Activated naive CD4-positive, alpha-beta T cell treated with anti-CD3 and anti-CD28 coated beads, Interleukin-2, amount 50 U/mL, for 24 hours (primary cell): ENCODE results near the gene ELOA2.
"Not testable (repeated sequence)": the region's sequence is repeated elsewhere in the genome, so short reads cannot be mapped to it uniquely, and the experiment has no call there.

Source experiments
- H3K27ac Mint-ChIP-seq: one replicate; pipeline ENCODE4 v1.8.0; 2021; ENCODE audit warnings: mild to moderate bottlenecking, mixed read lengths
- H3K27me3 Mint-ChIP-seq: one replicate; pipeline ENCODE4 v1.8.0; 2021; ENCODE audit warnings: mixed read lengths
- H3K36me3 Mint-ChIP-seq: one replicate; pipeline ENCODE4 v1.8.0; 2021; ENCODE audit warnings: mixed read lengths
- H3K4me1 Mint-ChIP-seq: one replicate; pipeline ENCODE4 v1.8.0; 2021; ENCODE audit warnings: mixed read lengths
- H3K4me3 Mint-ChIP-seq: one replicate; pipeline ENCODE4 v1.8.0; 2021; ENCODE audit warnings: mild to moderate bottlenecking, mixed read lengths
- H3K9me3 Mint-ChIP-seq: one replicate; pipeline ENCODE4 v1.8.0; 2021; ENCODE audit warnings: mixed read lengths

ELOA2 gene, protein sequence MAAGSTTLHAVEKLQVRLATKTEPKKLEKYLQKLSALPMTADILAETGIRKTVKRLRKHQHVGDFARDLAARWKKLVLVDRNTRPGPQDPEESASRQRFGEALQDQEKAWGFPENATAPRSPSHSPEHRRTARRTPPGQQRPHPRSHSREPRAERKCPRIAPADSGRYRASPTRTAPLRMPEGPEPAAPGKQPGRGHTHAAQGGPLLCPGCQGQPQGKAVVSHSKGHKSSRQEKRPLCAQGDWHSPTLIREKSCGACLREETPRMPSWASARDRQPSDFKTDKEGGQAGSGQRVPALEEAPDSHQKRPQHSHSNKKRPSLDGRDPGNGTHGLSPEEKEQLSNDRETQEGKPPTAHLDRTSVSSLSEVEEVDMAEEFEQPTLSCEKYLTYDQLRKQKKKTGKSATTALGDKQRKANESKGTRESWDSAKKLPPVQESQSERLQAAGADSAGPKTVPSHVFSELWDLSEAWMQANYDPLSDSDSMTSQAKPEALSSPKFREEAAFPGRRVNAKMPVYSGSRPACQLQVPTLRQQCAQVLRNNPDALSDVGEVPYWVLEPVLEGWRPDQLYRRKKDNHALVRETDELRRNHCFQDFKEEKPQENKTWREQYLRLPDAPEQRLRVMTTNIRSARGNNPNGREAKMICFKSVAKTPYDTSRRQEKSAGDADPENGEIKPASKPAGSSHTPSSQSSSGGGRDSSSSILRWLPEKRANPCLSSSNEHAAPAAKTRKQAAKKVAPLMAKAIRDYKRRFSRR

DNA sequence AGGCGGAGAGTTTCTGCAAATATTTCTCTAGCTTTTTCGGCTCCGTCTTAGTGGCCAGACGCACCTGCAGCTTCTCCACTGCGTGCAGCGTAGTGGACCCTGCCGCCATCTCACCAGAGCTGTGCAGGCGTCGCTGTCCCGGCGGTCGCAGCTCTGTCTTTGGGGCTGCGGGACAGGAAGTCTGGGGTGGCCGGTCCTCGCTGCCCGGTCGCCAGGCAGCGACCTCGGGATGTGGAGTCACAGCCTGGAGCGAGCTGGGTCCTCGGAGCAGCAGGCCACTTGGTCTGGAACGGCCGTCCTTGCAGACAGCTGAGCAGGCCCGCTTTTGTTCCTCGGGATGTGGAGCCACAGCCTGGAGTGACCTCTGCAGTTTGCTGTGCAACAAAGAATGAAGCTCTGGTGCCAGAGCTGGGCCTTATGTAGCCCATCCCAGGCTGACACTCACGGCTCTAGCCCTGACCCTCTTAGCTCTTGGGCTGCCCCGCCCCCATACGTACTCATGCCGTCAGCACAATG is at the start of gene ELOA2:
Gene ELOA2, minus strand, starts transcription at position 466 of the 516 bp plus-strand sequence. Its CDS starts 357 bp downstream, at position 109.
- Mint-ChIP-seq H3K27me3 (peaks cover 6% of the 10 kb centered on the region), H3K4me3 (no peak within 1 kb of the TSS), H3K36me3 (peaks cover 1% of the 10 kb centered on the region), H3K9me3 (no peaks in the 10 kb centered on the region), H3K4me1 (no peaks in the 10 kb centered on the region), H3K27ac (no peak within 1 kb of the TSS)

- Mint-ChIP-seq H3K27me3 (no peaks in the 10 kb centered on the region), H3K4me3 (no peak overlapping the region), H3K27ac (no peak overlapping the region), H3K9me3 (no peaks in the 10 kb centered on the region), H3K4me1 (no peaks in the 10 kb centered on the region), H3K36me3 (no peaks in the 10 kb centered on the region)
These were observed 46.2 kb upstream of the ELOA2 start for GRCh38 chr18:47081578-47081977.

GRCh38 chr18:47080872-47081271 is 45.5 kb upstream of the ELOA2 start:
- H3K9me3 Mint-ChIP-seq, result no peaks in the 10 kb centered on the region
- no peak overlapping the region for H3K4me3 Mint-ChIP-seq
- no peaks in the 10 kb centered on the region for H3K4me1 Mint-ChIP-seq
- H3K27ac Mint-ChIP-seq, result no peak overlapping the region
- no peaks in the 10 kb centered on the region for H3K27me3 Mint-ChIP-seq
- no peaks in the 10 kb centered on the region for H3K36me3 Mint-ChIP-seq

DNA sequence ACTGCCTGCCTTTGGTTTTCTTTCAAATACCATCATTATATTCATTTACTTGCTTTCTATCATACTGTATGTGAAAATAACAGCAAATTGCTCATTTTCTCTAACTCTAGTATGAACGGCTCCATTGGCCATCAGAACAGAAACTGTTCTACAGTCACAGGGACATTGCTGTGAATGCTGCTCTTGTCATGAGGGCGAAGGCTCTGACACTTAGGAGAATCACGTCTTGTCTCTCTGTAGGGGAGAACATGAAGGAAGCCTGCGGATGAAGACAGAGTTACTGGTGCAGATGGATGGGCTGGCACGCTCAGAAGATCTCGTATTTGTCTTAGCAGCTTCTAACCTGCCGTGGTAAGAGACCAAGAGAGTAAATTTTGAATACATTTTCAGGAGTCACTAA is 41.7 kb upstream of the ELOA2 start:
- H3K4me3 Mint-ChIP-seq, result no peak overlapping the region
- H3K27me3 Mint-ChIP-seq, result peaks cover 4% of the 10 kb centered on the region
- H3K36me3 Mint-ChIP-seq, result no peaks in the 10 kb centered on the region
- H3K27ac Mint-ChIP-seq, result no peak overlapping the region
- H3K4me1 Mint-ChIP-seq, result no peaks in the 10 kb centered on the region
- H3K9me3 Mint-ChIP-seq, result no peaks in the 10 kb centered on the region

DNA sequence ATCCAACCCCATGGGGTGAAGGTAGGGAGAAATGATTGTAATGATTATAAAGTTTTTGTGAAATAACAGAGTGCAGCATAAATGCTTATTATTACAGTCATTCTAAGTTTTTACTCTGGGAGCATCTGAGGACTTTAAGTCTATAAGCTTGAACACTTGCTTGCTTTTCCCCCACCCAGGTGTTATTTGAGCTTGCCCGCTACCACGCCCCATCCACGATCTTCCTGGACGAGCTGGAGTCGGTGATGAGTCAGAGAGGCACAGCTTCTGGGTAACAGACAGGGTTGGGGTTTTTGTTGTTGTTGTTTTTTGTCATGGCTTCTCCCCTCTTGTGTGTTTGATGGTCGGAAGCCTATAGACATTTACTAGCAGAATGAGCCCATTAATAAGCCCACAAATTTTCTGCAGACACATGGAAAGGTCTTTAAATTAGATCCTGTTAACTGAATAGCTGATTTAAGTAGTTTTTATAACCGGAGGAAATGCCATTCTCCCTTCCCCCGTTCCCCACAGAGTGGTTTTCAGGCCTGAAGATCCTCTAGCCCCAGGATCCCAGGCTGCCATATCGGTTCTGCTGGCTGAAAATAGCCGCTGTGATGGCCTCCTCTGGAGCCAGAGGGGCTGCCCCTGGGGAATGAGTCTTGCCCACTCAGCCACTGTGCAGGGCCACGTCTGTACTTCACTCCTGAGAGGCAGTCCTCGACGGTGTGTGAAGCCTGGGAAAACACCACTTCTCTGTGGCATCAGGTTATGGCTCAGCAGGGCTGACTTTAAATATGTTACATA is 39.9 kb upstream of the ELOA2 start:
- no peaks in the 10 kb centered on the region for H3K36me3 Mint-ChIP-seq
- no peak overlapping the region for H3K4me3 Mint-ChIP-seq
- H3K27ac Mint-ChIP-seq, result no peak overlapping the region
- no peaks in the 10 kb centered on the region for H3K9me3 Mint-ChIP-seq
- H3K27me3 Mint-ChIP-seq, result peaks cover 6% of the 10 kb centered on the region
- no peaks in the 10 kb centered on the region for H3K4me1 Mint-ChIP-seq

DNA sequence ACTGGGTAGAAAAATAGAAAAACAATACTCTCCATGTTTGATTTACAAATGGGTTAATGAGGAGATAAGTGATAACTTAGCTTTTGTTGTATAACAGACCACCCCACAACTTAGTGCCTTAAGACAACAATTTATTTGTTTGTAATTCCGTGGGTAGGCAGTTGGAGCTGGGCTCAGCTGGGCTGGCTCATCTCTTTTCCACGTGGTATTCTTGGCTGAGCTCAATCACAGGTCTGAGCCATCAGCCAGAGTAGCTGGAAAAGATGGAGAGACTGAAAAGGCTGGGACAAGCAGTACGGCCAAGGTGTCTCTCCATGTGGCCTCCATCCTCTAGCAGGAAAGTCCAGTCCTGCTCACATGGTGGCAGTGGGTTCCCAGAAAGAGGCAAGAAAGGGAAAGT is 32.2 kb upstream of the ELOA2 start:
- H3K27me3 Mint-ChIP-seq, result peaks cover 6% of the 10 kb centered on the region
- no peak overlapping the region for H3K4me3 Mint-ChIP-seq
- no peaks in the 10 kb centered on the region for H3K9me3 Mint-ChIP-seq
- no peaks in the 10 kb centered on the region for H3K4me1 Mint-ChIP-seq
- no peak overlapping the region for H3K27ac Mint-ChIP-seq
- H3K36me3 Mint-ChIP-seq, result no peaks in the 10 kb centered on the region

GRCh38 chr18:47063096-47063495 is 27.7 kb upstream of the ELOA2 start:
- Mint-ChIP-seq H3K4me1 (no peaks in the 10 kb centered on the region), H3K36me3 (no peaks in the 10 kb centered on the region), H3K4me3 (no peak overlapping the region), H3K27ac (no peak overlapping the region), H3K27me3 (peaks cover 2% of the 10 kb centered on the region), H3K9me3 (no peaks in the 10 kb centered on the region)

DNA sequence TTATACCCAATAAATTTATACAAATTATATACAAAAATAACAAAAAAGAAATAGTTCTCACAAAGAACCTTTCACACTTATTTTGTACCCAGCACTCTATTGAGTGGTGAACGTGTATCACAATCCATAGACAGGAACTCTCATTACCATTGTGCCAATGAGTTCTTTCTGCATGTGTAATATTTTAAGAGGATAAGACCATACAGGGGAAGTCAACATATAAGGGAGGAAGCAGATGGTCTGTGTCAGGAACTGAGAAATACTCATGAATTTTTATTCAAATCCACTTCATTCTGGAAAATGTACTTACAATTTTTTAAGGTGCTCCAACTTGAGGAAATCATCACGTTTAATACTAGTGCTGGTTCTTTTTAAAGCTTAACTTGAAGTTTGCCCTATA is 27.1 kb upstream of the ELOA2 start:
- Mint-ChIP-seq H3K36me3 (no peaks in the 10 kb centered on the region), H3K27me3 (peaks cover 2% of the 10 kb centered on the region), H3K27ac (no peak overlapping the region), H3K9me3 (no peaks in the 10 kb centered on the region), H3K4me3 (no peak overlapping the region), H3K4me1 (no peaks in the 10 kb centered on the region)

DNA sequence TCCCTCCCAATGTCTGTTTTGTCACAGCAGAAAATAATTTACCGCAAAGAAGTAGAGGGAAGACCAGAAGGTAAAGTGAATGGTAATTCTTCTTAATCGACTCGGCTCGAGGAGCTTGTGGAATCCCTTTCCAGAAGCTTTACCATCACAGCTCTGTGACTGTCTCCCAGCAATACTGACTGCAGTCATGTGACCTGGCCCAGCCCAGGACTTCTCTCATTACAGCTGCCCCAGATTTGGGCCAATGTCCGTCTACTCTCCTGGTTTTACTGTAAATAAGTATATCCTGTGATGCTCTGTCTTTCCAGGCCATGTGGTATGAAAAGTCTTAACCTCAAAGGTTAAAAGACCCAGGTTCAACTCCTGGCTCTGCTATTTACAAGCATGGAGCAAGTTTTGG is 18.9 kb upstream of the ELOA2 start:
- no peaks in the 10 kb centered on the region for H3K36me3 Mint-ChIP-seq
- no peak overlapping the region for H3K27ac Mint-ChIP-seq
- no peak overlapping the region for H3K4me3 Mint-ChIP-seq
- H3K9me3 Mint-ChIP-seq, result no peaks in the 10 kb centered on the region
- H3K4me1 Mint-ChIP-seq, result no peaks in the 10 kb centered on the region
- peaks cover 1% of the 10 kb centered on the region for H3K27me3 Mint-ChIP-seq

DNA sequence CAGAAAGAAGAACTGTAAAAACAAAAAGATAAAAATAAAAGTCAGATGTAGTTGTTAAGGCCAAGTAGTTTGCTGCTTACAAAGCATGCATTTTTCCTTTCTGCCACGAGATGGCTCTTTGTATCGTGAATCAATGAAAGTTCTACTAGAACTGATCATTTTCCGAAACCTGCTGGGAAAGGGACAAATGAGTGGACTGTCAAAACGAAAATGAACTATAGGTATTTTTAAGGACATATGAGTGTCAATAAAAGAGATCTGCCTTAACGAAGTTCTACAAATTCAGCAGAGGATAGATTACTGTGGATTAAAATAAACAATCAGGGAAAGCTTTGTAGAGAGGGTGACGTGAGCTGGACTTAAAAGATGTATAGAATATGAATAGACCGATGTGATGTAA is 15.0 kb upstream of the ELOA2 start:
- Mint-ChIP-seq H3K36me3 (no peaks in the 10 kb centered on the region), H3K27me3 (peaks cover 1% of the 10 kb centered on the region), H3K27ac (no peak overlapping the region)

DNA sequence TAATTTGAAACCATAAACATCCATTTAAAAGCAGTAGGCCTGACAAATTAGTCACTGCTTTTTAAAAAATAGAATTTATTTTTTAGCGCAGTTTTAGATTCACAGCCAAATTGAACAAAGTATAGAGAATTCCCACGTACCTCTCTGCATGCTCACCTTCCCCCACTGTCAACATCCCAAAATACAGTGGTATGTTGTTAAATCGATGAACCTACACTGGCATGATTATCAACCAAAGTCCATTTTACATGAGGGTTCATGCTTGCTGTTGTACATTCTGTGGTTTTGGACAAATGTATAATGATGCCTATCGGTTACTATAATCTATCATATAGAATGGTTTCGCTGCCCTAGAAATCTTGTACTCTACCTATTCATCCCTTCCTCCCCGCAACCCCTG is 5.6 kb upstream of the ELOA2 start:
- Mint-ChIP-seq H3K4me3 (no peak overlapping the region), H3K36me3 (no peaks in the 10 kb centered on the region), H3K9me3 (no peaks in the 10 kb centered on the region), H3K27me3 (peaks cover 9% of the 10 kb centered on the region), H3K4me1 (no peaks in the 10 kb centered on the region), H3K27ac (no peak overlapping the region)

More for the DNA sequence above, 15.0 kb upstream of the ELOA2 start:
- no peak overlapping the region for H3K4me3 Mint-ChIP-seq
- H3K4me1 Mint-ChIP-seq, result no peaks in the 10 kb centered on the region
- no peaks in the 10 kb centered on the region for H3K9me3 Mint-ChIP-seq

GRCh38 chr18:47036927-47037578 is 1.6 kb upstream of the ELOA2 start:
- no peak overlapping the region for H3K27ac Mint-ChIP-seq
- H3K27me3 Mint-ChIP-seq, result peaks cover 9% of the 10 kb centered on the region

DNA sequence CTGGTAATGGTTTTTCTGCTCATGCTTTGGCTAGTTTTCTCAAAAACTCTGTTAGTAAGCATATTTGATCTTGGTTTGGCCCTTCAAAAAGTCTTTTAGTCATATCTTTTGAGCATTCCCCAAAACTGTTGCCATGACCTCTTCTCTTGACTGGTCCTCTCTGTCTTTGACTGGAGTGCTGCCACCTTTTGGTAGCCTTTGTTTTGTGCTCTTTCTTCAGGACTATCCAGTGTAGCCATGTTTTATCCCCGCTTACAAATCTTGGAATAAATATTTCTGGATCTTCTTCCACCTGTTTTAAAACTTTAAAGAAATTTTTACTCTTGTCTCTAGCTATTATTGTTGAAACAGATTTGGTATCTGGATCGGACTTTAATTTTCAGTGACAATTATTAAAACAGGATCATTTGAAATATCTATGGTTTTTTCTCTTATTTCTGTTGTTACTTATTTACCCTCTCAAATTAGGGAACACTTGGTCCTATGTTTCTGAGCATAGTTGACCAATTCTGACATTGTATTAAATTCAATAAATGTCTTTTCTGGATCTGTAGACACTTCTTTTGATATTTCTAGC is 965 bp upstream of the ELOA2 start:
- Mint-ChIP-seq H3K4me1 (no peaks in the 10 kb centered on the region), H3K9me3 (no peaks in the 10 kb centered on the region), H3K4me3 (no peak overlapping the region), H3K27ac (no peak overlapping the region), H3K36me3 (peaks cover 1% of the 10 kb centered on the region), H3K27me3 (peaks cover 9% of the 10 kb centered on the region)

More at GRCh38 chr18:47036927-47037578, 1.6 kb upstream of the ELOA2 start:
- H3K9me3 Mint-ChIP-seq, result no peaks in the 10 kb centered on the region
- H3K4me3 Mint-ChIP-seq, result no peak overlapping the region
- H3K4me1 Mint-ChIP-seq, result no peaks in the 10 kb centered on the region
- peaks cover 1% of the 10 kb centered on the region for H3K36me3 Mint-ChIP-seq

DNA sequence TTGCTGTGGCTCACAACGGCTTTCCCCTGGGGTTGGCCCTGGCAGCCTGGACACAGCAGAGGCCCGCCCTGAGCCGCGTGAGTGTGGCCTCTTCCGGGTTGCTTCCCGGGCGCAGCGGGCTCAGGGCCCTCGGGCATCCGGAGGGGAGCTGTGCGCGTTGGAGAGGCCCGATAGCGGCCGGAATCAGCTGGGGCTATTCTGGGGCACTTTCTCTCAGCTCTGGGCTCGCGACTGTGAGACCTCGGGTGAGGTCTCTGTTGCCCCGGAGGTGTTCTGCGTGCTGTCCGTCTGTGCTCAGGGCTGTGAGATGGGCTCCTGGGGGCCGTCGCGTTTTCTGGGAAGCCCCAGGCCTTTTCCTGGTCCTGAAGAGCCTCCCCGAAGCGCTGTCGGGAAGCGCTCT is 830 bp downstream of the ELOA2 start:
- not testable (repeated sequence) for H3K9me3 Mint-ChIP-seq, H3K36me3 Mint-ChIP-seq, H3K4me3 Mint-ChIP-seq, H3K27me3 Mint-ChIP-seq, H3K4me1 Mint-ChIP-seq, H3K27ac Mint-ChIP-seq

GRCh38 chr18:47032945-47033344 is 2.5 kb downstream of the ELOA2 start:
- no peaks in the 10 kb centered on the region for H3K4me1 Mint-ChIP-seq
- H3K4me3 Mint-ChIP-seq, result no peak overlapping the region
- H3K27me3 Mint-ChIP-seq, result peaks cover 1% of the 10 kb centered on the region
- H3K9me3 Mint-ChIP-seq, result no peaks in the 10 kb centered on the region
- H3K36me3 Mint-ChIP-seq, result peaks cover 1% of the 10 kb centered on the region
- H3K27ac Mint-ChIP-seq, result no peak overlapping the region
